GM18499 (cell line): ENCODE data around the gene ANKRD11.
"Not testable (repeated sequence)": the region's sequence is repeated elsewhere in the genome, so short reads cannot be mapped to it uniquely, and the experiment has no call there.

Experiments used
- ATAC-seq: cut with Tn5 transposase; IDR thresholded peaks from one replicate; pipeline ENCODE4 v1.9.1; 2021; ENCODE audit warnings: moderate number of reproducible peaks; ENCODE audit not compliant: insufficient read depth, unreplicated experiment

Gene ANKRD11

GRCh38 chr16:89371386-89371785 lies 119.0 kb downstream of the ANKRD11 start:
- no peak for ATAC-seq

GRCh38 chr16:89370601-89371000 lies 119.8 kb downstream of the ANKRD11 start:
- ATAC-seq: no peak

GRCh38 chr16:89370081-89370511 lies 120.3 kb downstream of the ANKRD11 start:
- no peak for ATAC-seq

- no peak for ATAC-seq
These were observed 121.0 kb downstream of the ANKRD11 start for GRCh38 chr16:89369266-89369895.

- no peak for ATAC-seq
These were observed 121.6 kb downstream of the ANKRD11 start for GRCh38 chr16:89368604-89369249.

GRCh38 chr16:89367538-89367915 lies 122.8 kb downstream of the ANKRD11 start:
- no peak for ATAC-seq

DNA sequence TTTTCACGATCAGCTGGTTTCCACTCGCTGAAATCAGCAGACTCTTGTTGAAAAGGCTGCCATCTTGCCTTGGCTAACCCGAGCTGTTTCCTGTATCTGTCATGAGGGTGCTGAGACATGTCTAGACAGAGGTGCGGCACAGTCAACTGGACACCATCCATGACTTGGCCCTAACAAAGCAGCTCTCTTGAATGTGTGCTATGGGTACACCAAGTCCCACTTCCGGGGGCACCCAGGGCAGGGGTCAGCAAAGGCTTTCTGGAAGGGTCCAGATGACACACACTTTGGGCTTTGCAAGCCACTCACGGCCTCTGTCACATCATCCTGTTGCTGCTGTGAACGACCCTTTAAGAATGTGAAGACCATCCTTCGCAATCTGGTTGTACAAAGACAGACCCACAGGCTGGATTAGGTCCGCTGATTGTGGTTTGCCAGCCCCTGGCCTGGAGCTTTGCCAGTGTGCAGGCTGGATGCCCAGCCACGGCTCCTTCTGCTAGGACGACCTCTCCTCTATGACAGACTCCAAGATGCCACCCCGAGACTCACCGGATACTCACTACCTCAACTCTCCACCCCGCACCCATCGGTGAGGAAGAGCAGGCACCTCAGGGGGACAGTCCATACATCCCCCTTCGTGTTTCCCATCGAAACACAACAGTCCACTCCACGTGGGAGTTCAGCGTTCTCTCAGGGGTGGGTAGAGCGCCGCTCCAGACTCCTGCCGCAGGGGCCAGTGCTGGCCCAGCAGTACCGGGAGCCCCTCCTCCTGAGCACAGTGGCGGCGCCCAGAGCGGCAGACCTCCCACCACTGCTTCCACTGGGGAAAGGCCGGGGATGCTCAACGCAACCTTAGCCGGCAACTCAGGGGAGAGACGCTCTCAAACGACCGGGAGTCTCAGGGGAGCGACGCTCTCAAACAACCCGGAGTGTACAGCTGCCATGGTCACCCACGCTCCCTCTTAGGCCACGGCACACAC lies 123.5 kb downstream of the ANKRD11 start:
- no peak for ATAC-seq

GRCh38 chr16:89365996-89366395 lies 124.4 kb downstream of the ANKRD11 start:
- ATAC-seq: no peak

GRCh38 chr16:89365044-89365467 lies 125.3 kb downstream of the ANKRD11 start:
- no peak for ATAC-seq

DNA sequence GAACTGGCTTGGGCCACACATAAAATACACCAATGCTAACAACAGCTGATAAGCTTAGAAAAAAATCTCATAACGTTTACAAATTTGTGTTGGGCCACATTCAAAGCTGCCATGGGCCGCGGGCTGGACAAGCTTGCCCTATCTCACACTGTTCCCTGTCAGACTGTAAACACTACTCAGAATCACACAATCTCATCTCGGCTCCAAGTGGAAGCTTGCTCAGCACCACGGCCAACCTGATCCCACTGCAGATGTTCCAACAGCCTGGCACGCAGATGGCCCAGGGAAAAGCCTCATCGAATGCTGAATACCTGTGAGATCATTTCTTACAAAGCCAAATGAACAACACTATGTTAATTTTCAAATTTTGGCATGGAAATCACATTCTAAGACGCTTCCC lies 125.8 kb downstream of the ANKRD11 start:
- ATAC-seq: no peak

DNA sequence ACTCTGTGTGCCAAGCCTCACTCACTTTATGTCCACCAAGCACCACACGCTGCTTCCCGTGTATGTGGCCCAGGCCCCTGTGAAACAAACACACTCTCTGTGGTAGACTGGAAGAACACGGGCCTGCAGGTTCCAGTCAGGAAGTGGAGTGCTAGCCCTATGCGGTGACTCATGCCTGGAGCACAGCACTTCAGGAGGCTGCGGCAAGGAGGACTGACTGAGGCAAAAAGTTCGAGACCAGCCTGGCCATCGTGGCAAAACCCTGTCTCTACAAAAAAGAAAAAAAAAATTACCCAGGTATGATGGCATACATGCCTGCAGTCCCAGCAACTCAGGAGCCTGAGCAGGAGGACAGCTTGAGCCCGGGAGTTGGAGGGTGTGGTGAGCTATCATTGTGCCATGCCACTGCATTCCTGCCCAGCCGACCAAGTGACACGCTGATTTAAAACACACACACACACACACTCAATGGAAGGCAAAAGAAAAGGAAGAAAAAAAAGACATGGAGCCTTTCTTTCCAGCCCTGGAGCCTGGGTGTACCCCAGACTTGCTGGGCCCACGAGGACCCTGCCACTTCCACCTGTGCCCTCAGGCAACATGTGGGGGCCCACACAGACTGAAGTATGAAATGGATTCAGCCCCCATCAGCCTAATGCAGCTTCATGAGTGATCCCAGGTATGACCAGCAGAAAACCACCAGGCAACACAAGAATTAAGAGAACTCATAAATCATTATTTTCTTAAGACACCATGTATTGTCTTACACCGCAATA lies 126.6 kb downstream of the ANKRD11 start:
- ATAC-seq: no peak

DNA sequence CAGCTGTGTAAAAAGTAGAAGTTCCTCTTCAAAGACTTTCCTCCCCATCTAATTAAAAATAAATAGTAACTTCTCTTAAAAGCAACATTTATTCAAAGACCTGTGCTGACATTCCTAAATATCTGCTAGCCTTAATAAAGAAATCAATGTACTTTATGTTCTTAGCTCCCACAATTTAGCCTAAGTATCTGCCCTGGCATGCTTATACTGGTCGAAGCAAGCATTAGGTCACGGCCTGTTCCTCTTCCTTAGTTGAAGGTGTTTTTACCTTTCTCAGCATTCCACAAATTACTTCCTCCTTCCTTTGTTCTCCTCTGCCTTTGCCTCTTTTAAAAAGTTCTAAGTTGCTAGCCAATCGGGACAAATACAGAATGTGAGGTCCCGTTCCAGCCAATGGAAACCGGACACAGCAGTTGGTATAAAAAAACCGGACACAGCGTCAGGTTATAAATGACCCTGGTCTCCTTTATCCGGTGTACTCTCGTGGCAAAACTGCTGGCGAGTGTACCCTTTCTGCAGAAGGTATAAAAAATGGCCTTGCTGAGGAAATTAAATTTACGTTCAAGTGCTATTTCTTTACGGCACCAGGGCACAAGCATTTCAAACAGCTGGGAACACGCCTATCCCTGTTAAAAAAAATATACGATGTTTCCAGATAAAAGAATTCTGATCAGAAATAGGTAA lies 127.7 kb downstream of the ANKRD11 start:
- not testable (repeated sequence) for ATAC-seq

DNA sequence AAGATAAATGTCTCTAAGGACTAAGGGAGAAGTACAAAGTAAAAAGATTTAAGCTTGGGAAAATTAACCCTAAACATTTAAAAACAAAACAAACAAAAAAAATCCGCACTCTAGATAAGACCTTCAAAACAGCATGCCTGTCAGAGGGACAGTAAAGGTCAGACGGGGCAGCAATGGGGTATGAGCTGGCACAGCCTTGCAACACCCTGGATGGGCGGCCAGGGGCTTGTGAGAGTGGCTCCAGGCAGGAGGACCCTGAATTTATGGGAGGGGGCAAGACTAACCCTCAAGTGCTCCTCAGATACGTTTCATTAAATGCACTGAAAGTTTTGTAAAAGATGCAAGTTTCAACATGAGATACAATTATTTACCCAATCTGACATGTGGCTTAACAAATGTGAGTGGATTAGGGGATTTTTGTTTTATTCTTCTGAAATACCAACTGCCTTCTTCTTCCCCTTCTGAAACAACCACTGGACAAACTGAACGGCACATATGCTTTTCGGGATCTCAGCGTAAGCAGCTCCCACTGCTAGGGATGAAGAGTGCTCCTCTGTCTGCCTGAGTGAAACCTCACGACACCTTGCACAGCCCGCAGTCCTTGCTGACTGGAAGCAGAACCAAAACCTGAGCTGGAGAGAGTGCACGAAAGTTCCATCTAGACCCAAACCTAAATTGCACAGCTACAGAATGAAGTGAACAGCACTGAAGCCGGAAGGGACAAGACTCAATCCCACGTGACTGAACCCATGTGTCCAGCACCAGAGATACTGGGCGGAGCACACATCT lies 128.4 kb downstream of the ANKRD11 start:
- no peak for ATAC-seq

GRCh38 chr16:89360760-89361435 lies 129.5 kb downstream of the ANKRD11 start:
- ATAC-seq: no peak

DNA sequence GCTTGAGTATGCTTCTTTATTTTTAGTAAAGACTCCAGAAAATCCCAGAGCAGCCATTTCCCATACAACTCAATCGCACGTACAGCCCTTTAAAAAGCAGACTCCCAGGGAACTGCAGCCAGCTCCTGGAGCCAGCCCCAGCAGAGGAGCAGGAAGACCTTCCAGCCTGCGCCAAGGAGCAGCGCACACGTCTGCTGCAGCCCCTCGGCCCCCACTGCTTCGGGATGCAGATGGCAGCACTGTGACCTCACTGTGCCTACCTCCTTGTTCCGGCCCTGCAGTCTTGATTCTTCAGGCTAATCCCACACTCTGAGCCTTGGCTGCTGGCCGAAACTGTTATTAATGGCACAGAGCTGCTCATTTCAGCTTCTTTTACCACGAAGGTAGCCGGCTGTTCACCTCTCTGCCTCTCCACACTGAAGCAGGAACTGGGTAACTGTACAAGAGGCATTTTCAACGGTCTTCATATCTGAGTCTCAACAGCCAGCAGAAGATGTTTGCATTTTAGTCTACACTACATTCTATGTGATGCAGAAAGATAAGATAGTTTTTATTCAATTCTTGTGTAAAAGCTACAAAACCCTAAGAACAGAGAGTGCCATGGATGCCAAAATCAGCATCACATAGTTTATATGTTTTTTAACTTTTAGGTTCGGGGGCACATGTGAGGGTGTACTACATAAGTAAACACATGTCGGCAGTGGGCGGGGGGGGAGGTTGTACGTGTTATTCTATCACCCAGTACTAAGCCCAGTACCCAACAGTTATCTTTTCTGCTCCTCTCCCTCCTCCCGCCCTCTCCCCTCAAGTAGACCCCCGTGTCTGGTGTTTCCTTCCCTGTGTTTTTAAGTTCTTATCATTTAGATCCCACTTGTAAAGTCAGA lies 130.9 kb downstream of the ANKRD11 start:
- no peak for ATAC-seq

GRCh38 chr16:89358030-89359005 lies 132.0 kb downstream of the ANKRD11 start:
- no peak for ATAC-seq
